Right ventricle myocardium superior (tissue), 1 donor: ENCODE data around the gene TRAF3IP3. TPM values are rescaled to one million over a fixed set of nuclear protein-coding genes. Genes with fewer than 3 reads are reported as not detected.

Experiments
- ATAC-seq: fragments of 200-7000 bp; cut with Tn5 transposase; one replicate; pipeline ENCODE4 v1.9.1; 2020; ENCODE audit warnings: mild to moderate bottlenecking; ENCODE audit not compliant: poor library complexity
- DNase-seq: peaks from one replicate; pipeline ENCODE4 v3.0.0-alpha.2; 2020
- intact Hi-C: fragments of 100-400 bp; cut with DNase I; formaldehyde crosslinking; loops from one replicate; pipeline ENCODE4 v1.11.2; 2022
- total RNA-seq: library from RNA; stranded (reverse); fragmentation: NEBNext Ultra II Directional; extraction: Animal tissue kit (Norgen Biotek cat#: 25700); gene quantifications from one replicate; pipeline ENCODE4 v1.2.1, GENCODE V29; 2021
- donor health status: DM: no; HTN: yes; CAD: no; lungs with severe emphysema.

Gene TRAF3IP3
- total RNA-seq, 1 donor from 2014 or later: 0.70 TPM

DNA sequence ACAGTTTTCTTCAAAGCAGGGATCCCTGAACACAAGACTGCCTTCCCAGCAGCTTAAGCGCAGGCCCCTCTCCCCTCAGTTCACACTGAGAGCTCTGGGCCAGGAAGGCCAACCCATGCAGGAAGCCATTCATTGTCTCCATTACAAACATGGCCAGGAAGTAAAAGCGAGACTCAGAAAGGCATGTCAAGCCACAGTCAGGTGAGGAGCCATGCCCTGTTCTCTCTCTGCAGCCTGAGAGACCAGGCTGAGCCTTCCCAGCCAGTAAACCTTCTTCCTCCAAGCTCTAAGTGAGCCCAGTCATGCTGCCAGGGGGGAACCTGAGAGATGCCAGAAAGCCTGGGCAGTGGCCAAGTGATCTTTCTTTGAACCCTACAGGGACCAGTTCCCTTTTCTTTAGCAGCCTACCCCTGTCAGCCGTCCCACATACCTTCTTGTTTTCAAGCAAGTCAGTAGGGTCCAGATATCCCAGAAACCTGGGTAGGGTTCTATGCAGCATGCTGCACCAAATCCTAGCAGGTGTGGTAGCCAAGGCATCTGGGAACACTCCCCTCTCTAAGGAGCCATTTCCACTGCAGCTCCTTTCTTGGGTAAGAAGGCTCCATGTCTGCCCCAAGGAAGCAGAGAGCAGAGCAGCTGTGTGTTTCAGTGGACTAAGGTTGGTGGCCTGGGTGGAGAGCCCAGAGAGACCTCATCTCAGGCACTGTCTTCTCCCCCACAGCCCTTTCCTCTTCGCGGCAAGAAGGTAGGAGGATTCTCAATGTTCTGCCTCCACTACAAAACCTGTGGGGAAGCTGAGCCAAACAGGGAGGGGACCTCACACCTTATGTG is 977 bp downstream of the TRAF3IP3 start:
- peak; percentile 28 for ATAC-seq
- intact Hi-C loops: no loop called here
- no peak for DNase-seq

GRCh38 chr1:209758400-209758799 is 2.5 kb downstream of the TRAF3IP3 start:
- intact Hi-C loops: no loop called here
- DNase-seq: no peak
- ATAC-seq: no peak

DNA sequence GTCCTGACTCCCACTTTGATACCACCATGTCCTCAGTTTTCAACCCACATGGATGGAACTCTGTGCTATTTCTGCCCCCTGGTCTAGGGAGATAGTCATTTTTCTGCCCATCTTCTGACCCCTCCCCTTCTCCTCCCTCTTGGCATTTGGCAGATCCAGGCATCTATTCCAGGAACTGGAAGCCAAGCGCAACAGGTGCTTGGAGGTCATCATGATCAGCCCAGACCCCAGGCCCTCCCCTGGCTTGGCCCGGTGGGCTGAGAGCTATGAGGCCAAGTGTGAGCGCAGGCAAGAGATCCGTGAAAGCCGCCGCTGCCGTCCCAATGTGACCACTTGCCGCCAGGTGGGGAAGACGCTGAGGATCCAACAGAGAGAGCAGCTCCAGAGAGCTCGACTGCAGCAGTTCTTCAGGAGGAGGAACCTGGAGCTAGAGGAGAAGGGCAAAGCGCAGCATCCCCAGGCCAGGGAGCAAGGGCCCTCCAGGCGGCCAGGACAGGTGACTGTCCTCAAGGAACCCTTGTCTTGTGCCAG is 4.0 kb downstream of the TRAF3IP3 start:
- ATAC-seq: no peak
- intact Hi-C loops: no loop called here
- DNase-seq: no peak

DNA sequence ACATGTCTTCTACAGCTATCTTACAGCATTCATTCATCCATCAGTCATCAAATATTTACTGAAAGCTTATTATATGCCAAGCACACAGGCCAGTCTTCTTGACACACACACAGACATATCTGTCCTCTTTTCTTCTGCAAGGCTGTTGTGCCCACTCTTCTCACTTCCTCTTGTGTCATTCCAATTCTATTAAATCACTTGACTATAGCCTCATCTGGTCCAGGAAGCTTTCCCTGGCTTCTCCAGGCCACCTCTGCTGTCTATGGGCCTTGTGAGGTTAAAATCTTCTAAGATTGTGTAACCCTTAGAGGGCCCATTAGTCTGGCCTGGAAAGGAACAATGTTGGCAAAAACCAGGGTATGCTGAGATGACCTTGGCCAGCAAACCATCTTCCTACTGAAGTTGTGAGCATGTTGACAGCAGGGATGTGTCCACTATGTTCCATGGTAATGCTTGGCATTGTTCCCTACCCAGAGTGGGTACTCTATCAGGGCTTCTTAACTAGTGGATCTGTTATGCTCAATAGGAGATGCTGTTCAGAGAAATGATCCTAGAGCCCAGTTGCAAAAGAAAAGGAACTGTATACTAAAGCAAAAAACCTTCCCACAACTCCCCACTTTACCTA is 5.3 kb downstream of the TRAF3IP3 start:
- DNase-seq (no peak), ATAC-seq (peak; percentile 71)
- intact Hi-C loops: no loop called here

GRCh38 chr1:209766051-209766450 is 10.2 kb downstream of the TRAF3IP3 start:
- intact Hi-C loops: no loop called here
- DNase-seq: no peak
- no peak for ATAC-seq

DNA sequence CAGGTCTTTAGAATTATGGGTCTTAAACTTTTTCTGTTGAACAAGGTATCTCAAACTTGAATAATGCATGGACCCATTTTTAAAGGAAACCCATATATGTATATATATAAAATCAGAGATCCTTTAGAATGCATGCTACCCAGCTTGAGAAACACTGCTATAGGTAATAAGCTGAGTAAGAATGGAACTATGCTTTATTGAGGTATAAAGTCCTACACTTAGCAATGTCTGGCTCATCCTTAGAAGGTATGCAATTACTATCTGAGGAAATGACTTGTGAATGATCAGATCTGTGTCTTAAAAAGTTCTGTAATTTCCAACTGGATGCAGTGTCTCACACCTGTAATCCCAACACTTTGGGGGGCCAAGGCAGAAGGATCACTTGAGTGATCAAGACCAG is 11.2 kb downstream of the TRAF3IP3 start:
- intact Hi-C loops: no loop called here
- DNase-seq (no peak), ATAC-seq (no peak)

GRCh38 chr1:209767706-209768105 is 11.9 kb downstream of the TRAF3IP3 start:
- intact Hi-C loops: no loop called here

DNA sequence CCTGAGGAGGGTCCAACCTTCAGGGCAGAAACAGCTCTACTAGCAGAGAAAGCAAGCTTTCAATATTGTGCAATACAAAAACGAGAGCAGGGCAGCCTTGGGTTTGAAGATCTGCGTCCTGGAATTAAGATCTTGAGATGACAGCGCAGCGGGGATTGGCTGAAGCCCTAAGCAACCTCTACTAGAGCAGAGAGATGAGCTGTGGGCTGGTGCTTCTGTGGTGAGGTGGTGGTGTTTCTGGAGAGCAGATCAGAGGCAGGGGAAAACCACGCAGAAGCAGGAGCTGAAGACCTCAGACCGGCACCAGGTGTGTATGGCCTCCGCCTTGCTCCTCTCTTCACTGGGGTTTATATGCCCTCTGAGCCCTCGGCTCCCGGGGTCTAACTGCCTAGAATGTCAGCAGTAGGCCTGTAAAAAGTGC is 12.5 kb downstream of the TRAF3IP3 start:
- ATAC-seq: peak; percentile 19
- DNase-seq: no peak
- intact Hi-C loops: no loop called here

More at GRCh38 chr1:209767706-209768105, 11.9 kb downstream of the TRAF3IP3 start:
- DNase-seq (no peak), ATAC-seq (no peak)

DNA sequence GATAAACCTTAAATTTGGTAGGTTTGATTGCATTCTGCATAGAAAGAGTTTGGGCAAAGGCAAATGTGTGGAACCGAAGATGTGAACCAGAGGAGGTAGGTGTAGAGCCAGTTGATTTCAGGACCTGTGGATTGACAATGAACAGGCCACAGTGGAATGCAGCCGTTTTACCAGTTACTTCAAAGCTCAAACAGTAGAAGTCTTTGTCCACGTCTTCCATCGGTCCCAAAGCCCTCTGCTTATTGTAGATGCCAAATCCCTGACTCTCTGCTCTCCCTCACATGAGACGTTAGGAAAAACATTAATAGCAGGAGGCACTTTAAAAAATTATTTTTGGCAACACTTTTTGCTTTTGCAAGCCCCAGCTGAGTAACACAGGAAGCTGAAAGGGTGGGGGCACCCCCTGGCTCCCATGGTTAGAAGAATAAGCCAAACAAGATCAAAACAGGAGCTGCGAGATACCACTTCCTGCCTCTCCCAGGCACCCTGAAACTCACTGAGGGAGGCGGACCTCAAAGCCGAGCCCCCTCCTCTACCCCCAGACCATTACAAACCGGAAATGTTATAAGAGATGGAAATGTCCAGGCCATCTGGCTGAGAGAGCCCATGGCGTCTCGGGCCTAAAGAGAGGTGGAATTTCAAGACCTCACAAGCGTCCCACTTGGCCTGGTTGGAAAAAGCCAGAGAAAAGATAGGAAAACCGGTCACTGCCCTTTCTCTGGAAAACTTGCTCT is 13.5 kb downstream of the TRAF3IP3 start:
- peak; percentile 86 for DNase-seq
- intact Hi-C loops: no loop called here
- peak; percentile 84 for ATAC-seq

DNA sequence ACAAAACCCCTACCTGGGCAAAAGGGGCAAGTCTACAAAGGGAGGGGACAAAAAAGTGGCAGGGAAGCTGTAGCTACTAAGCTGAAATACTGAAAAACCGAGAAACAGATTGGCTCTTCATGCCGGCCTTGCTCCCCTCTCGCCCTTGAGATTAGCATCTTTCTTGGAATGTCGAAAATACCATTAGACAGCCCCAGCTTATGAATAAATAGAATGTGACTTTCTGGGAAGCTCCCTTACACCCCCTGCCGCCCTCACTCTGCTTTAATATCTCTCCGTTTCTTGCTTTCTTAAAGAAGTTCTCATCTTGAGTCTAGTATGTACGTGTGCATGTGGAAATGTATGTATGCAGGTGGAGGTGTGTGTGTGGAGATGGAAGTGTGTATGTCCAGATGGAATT is 14.1 kb downstream of the TRAF3IP3 start:
- ATAC-seq (no peak), DNase-seq (no peak)
- intact Hi-C loops: no loop called here

GRCh38 chr1:209770636-209771415 is 15.0 kb downstream of the TRAF3IP3 start:
- ATAC-seq: no peak
- DNase-seq: no peak
- intact Hi-C loops: no loop called here

- no peak for ATAC-seq
- DNase-seq: no peak
- intact Hi-C loops: no loop called here
These were observed 16.3 kb downstream of the TRAF3IP3 start for GRCh38 chr1:209772126-209772525.

- intact Hi-C loops: no loop called here
- ATAC-seq (no peak), DNase-seq (no peak)
These were observed 18.7 kb downstream of the TRAF3IP3 start for GRCh38 chr1:209774592-209774991.

DNA sequence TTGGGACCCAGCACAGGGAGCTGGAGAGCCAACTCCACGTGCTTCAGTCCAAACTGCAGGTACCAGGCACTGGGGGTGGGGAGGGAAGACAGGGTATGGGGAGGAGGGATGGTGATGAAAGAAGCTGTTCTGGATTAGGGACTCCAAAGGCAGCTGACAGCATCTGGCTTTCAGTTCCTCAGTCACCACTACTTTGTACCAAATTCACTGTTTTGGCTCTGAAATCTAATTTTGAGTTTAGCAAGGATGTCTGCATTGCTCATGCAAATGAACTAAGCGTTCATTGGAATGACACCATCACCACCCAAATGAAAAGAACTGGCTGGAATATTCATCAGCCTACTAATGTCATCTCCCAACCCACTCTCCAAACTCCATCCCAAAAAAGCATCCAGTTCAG is 19.8 kb downstream of the TRAF3IP3 start:
- ATAC-seq (no peak), DNase-seq (no peak)
- intact Hi-C loops: no loop called here

- DNase-seq (no peak), ATAC-seq (no peak)
- intact Hi-C loops: no loop called here
These were observed 21.7 kb downstream of the TRAF3IP3 start for GRCh38 chr1:209777587-209777986.

GRCh38 chr1:209778102-209778501 is 22.2 kb downstream of the TRAF3IP3 start:
- intact Hi-C loops: no loop called here
- ATAC-seq (no peak), DNase-seq (no peak)

GRCh38 chr1:209780268-209780667 is 24.4 kb downstream of the TRAF3IP3 start:
- no peak for ATAC-seq
- DNase-seq: no peak
- intact Hi-C loops: no loop called here

- no peak for DNase-seq
- intact Hi-C loops: no loop called here
- no peak for ATAC-seq
These were observed 27.5 kb downstream of the TRAF3IP3 start for GRCh38 chr1:209783386-209783785.
